ENCODE results near the gene NR1I3.

Gene NR1I3

DNA sequence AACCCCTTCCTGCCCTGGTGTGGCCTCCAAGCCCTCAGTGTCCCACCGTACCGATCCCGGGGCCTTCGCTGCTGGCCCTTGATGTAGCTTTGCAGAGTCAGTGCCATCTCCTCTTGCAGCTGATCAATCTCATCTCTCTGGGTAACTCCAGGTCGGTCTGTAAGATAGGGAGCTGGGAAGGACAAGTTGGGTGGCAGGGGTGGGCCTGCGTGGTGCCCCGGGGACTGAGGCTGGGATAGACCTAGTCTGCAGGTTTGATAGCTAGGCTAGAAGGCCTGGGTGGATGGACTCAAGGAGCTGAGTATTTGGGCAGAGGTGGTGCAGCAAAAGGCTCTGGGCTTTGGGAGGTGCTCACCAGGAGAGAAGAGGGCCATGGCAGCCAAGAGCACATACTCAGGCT is 7.2 kb downstream of the NR1I3 start:
- Histone ChIP-seq H2BK12ac (ENCODE audit: low read length) (no peak overlapping the region), H2BK15ac (ENCODE audit: low read length) (no peak overlapping the region), H3K27me3 (ENCODE audit: control insufficient read depth in 3 of 3, insufficient read depth in 3 of 3, low read depth in 1 of 3, low read length in 3 of 3) (no peaks in the 10 kb centered on the region), H3K14ac (ENCODE audit: low read length) (no peak overlapping the region), H3K4me1 (ENCODE audit: control insufficient read depth in 2 of 2, insufficient read depth in 1 of 2, low read depth in 1 of 2, low read length in 2 of 2) (peaks cover 6 to 8% of the 10 kb centered on the region in 2 donors), H2AFZ (ENCODE audit: low read length) (no peak overlapping the region), H2BK5ac (ENCODE audit: low read length) (no peak overlapping the region), H3K9me3 (replicated peaks in 1 of 2; ENCODE audit: control insufficient read depth in 2 of 2, insufficient read depth in 1 of 2, low read depth in 1 of 2, low read length in 2 of 2) (no peaks in the 10 kb centered on the region), H2BK120ac (ENCODE audit: low read depth, low read length) (no peak overlapping the region), H4K8ac (ENCODE audit: low read depth, low read length) (no peak overlapping the region), H3K27ac (replicated peaks; ENCODE audit: low read length) (no peak overlapping the region), H3K4me3 (ENCODE audit: low read length in 2 of 2) (no peak overlapping the region), H3K79me1 (ENCODE audit: low read depth, low read length) (no peaks in the 10 kb centered on the region), H3K23ac (ENCODE audit: low read depth, low read length, poor library complexity) (no peak overlapping the region), H3K9ac (ENCODE audit: low read depth, low read length, poor library complexity) (no peak overlapping the region), H4K91ac (ENCODE audit: low read depth, low read length, poor library complexity) (no peak overlapping the region), H3K36me3 (replicated peaks in 1 of 2; ENCODE audit: control insufficient read depth in 2 of 2, insufficient read depth in 2 of 2, low read length in 2 of 2) (peaks cover 5 to 22% of the 10 kb centered on the region in 2 donors), H3K18ac (ENCODE audit: low read length) (no peak overlapping the region), H2AK5ac (ENCODE audit: low read depth, low read length) (no peak overlapping the region), H3K4me2 (ENCODE audit: insufficient read depth, low read length, poor library complexity, severe bottlenecking) (no peak overlapping the region), H3K4ac (ENCODE audit: low read length) (no peak overlapping the region)
- DNase-seq (ENCODE audit: low spot score), result no peak
- no CpG with 5 or more reads among the region's 7 CpGs for WGBS, 2 donors (ENCODE audit: extremely low coverage in 2 of 2, insufficient read length in 2 of 2, insufficient replicate concordance in 1 of 2)

DNA sequence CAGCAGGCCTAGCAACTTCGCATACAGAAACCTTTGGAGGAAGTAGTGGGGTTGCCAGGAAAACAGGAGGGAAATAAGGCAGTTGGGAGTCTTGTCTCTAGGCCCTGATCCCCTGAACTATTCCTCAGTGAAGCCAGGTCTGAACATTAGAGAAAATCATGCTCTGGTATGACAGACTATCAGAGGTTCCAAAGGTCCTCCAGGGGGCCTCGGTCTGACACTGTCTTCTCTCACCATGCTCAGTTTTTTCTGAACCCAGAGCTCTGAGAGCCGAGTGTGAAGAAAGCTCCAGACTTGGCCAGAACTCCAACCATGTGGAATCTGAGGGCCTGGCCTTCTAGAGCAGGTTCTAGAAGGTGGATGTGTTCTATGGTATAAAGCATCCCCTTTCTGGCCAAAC is 8.1 kb downstream of the NR1I3 start:
- Histone ChIP-seq H3K14ac (ENCODE audit: low read length) (no peak overlapping the region), H3K79me1 (ENCODE audit: low read depth, low read length) (no peaks in the 10 kb centered on the region), H3K4me3 (ENCODE audit: low read length in 2 of 2) (no peak overlapping the region), H3K27me3 (ENCODE audit: control insufficient read depth in 3 of 3, insufficient read depth in 3 of 3, low read depth in 1 of 3, low read length in 3 of 3) (no peaks in the 10 kb centered on the region), H2AK5ac (ENCODE audit: low read depth, low read length) (no peak overlapping the region), H3K36me3 (replicated peaks in 1 of 2; ENCODE audit: control insufficient read depth in 2 of 2, insufficient read depth in 2 of 2, low read length in 2 of 2) (peaks cover 5 to 22% of the 10 kb centered on the region in 2 donors), H2BK5ac (ENCODE audit: low read length) (no peak overlapping the region), H3K4me2 (ENCODE audit: insufficient read depth, low read length, poor library complexity, severe bottlenecking) (no peak overlapping the region), H2AFZ (ENCODE audit: low read length) (no peak overlapping the region), H3K23ac (ENCODE audit: low read depth, low read length, poor library complexity) (no peak overlapping the region), H4K8ac (ENCODE audit: low read depth, low read length) (no peak overlapping the region), H3K4ac (ENCODE audit: low read length) (no peak overlapping the region), H3K4me1 (ENCODE audit: control insufficient read depth in 2 of 2, insufficient read depth in 1 of 2, low read depth in 1 of 2, low read length in 2 of 2) (peaks cover 6 to 11% of the 10 kb centered on the region in 2 donors), H2BK120ac (ENCODE audit: low read depth, low read length) (no peak overlapping the region), H3K9me3 (replicated peaks in 1 of 2; ENCODE audit: control insufficient read depth in 2 of 2, insufficient read depth in 1 of 2, low read depth in 1 of 2, low read length in 2 of 2) (no peaks in the 10 kb centered on the region), H2BK12ac (ENCODE audit: low read length) (no peak overlapping the region), H3K18ac (ENCODE audit: low read length) (no peak overlapping the region), H3K9ac (ENCODE audit: low read depth, low read length, poor library complexity) (no peak overlapping the region), H3K27ac (replicated peaks; ENCODE audit: low read length) (no peak overlapping the region), H2BK15ac (ENCODE audit: low read length) (no peak overlapping the region), H4K91ac (ENCODE audit: low read depth, low read length, poor library complexity) (no peak overlapping the region)
- no CpG with 5 or more reads among the region's 3 CpGs for WGBS, 2 donors (ENCODE audit: extremely low coverage in 2 of 2, insufficient read length in 2 of 2, insufficient replicate concordance in 1 of 2)
- DNase-seq (ENCODE audit: low spot score), result no peak

DNA sequence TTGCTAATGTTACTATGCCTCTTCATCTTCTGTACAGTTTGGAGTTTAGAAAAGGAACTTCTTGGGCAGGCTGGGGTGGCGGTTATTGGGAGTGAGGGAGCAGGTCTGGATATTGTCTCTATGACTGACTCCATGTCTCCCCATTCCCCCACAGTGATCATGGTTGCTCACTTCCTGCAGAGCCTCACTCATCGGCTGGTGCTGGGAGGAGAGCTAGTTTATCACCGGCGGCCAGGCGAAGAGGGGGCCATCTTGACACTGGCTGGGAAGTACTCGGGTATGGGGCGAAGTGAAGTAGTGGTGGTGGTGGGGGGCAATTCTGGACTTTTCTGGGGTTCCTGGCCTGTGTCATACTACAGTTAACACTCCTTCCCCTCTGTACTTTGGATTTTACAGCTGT is 10.0 kb downstream of the NR1I3 start:
- peaks cover 5 to 22% of the 10 kb centered on the region in 2 donors for H3K36me3 ChIP-seq (replicated peaks in 1 of 2; ENCODE audit: control insufficient read depth in 2 of 2, insufficient read depth in 2 of 2, low read length in 2 of 2)
- H3K18ac ChIP-seq (ENCODE audit: low read length), result no peak overlapping the region
- no peak overlapping the region for H2BK15ac ChIP-seq (ENCODE audit: low read length)
- DNase-seq (ENCODE audit: low spot score), result no peak
- no peak overlapping the region for H2BK12ac ChIP-seq (ENCODE audit: low read length)
- H2BK120ac ChIP-seq (ENCODE audit: low read depth, low read length), result no peak overlapping the region
- H3K9ac ChIP-seq (ENCODE audit: low read depth, low read length, poor library complexity), result no peak overlapping the region
- H3K4me2 ChIP-seq (ENCODE audit: insufficient read depth, low read length, poor library complexity, severe bottlenecking), result no peak overlapping the region
- no peak overlapping the region for H2AK5ac ChIP-seq (ENCODE audit: low read depth, low read length)
- no peak overlapping the region for H2BK5ac ChIP-seq (ENCODE audit: low read length)
- H3K14ac ChIP-seq (ENCODE audit: low read length), result no peak overlapping the region
- no peak overlapping the region for H3K4ac ChIP-seq (ENCODE audit: low read length)
- H4K91ac ChIP-seq (ENCODE audit: low read depth, low read length, poor library complexity), result no peak overlapping the region
- no peak overlapping the region for H4K8ac ChIP-seq (ENCODE audit: low read depth, low read length)
- no peaks in the 10 kb centered on the region for H3K9me3 ChIP-seq (replicated peaks in 1 of 2; ENCODE audit: control insufficient read depth in 2 of 2, insufficient read depth in 1 of 2, low read depth in 1 of 2, low read length in 2 of 2)
- WGBS, 2 donors (ENCODE audit: extremely low coverage in 2 of 2, insufficient read length in 2 of 2, insufficient replicate concordance in 1 of 2), result no CpG with 5 or more reads among the region's 7 CpGs
- H2AFZ ChIP-seq (ENCODE audit: low read length), result no peak overlapping the region
- no peaks in the 10 kb centered on the region for H3K27me3 ChIP-seq (ENCODE audit: control insufficient read depth in 3 of 3, insufficient read depth in 3 of 3, low read depth in 1 of 3, low read length in 3 of 3)
- H3K79me1 ChIP-seq (ENCODE audit: low read depth, low read length), result no peaks in the 10 kb centered on the region
- no peak overlapping the region for H3K27ac ChIP-seq (replicated peaks; ENCODE audit: low read length)
- no peak overlapping the region for H3K4me3 ChIP-seq (ENCODE audit: low read length in 2 of 2)
- peaks cover 6 to 11% of the 10 kb centered on the region in 2 donors for H3K4me1 ChIP-seq (ENCODE audit: control insufficient read depth in 2 of 2, insufficient read depth in 1 of 2, low read depth in 1 of 2, low read length in 2 of 2)
- H3K23ac ChIP-seq (ENCODE audit: low read depth, low read length, poor library complexity), result no peak overlapping the region

DNA sequence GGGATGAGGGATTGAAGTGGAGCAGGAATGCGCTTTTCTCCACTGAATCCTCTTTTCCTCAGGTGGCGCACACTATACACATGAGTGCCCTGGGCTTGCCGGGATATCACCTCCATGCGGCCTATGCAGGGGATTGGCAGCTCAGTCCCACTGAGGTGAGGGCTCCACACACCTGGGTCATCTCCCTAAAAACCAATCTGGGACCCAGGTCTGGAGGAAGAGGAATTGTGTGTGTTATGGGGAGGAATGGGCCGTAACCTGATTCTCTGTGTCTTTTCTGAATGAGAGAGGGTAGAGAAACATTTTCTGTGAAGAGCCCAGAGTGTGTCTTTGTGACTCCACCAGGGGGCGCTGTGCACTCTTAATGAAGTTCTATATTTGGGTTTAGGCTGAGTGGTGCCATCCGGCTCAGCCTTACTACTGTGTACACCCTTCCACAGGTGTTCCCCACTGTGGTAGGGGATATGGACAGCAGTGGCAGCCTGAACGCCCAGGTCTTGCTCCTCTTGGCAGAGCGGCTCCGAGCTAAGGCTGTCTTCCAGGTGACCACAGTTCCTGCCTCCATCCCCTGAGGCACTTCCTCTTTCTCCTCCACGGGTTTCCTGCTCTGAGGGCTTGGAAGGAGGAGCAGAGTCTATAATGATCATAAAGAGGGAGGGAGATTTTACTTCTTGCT is 10.7 kb downstream of the NR1I3 start:
- Histone ChIP-seq H3K14ac (ENCODE audit: low read length) (no peak overlapping the region), H3K4ac (ENCODE audit: low read length) (no peak overlapping the region), H3K79me1 (ENCODE audit: low read depth, low read length) (no peaks in the 10 kb centered on the region), H4K8ac (ENCODE audit: low read depth, low read length) (no peak overlapping the region), H3K36me3 (replicated peaks in 1 of 2; ENCODE audit: control insufficient read depth in 2 of 2, insufficient read depth in 2 of 2, low read length in 2 of 2) (peaks cover 5 to 22% of the 10 kb centered on the region in 2 donors), H2BK12ac (ENCODE audit: low read length) (no peak overlapping the region), H4K91ac (ENCODE audit: low read depth, low read length, poor library complexity) (no peak overlapping the region), H2AFZ (ENCODE audit: low read length) (peak overlapping the region; percentile 46), H3K27ac (replicated peaks; ENCODE audit: low read length) (no peak overlapping the region), H2AK5ac (ENCODE audit: low read depth, low read length) (no peak overlapping the region), H2BK15ac (ENCODE audit: low read length) (no peak overlapping the region), H3K4me2 (ENCODE audit: insufficient read depth, low read length, poor library complexity, severe bottlenecking) (no peak overlapping the region), H3K18ac (ENCODE audit: low read length) (no peak overlapping the region), H3K9ac (ENCODE audit: low read depth, low read length, poor library complexity) (peak overlapping the region; percentile 38), H3K4me3 (ENCODE audit: low read length in 2 of 2) (peak overlapping the region in 1 of 2 donors; percentile 72), H2BK5ac (ENCODE audit: low read length) (no peak overlapping the region), H3K27me3 (ENCODE audit: control insufficient read depth in 3 of 3, insufficient read depth in 3 of 3, low read depth in 1 of 3, low read length in 3 of 3) (peaks cover 0 to 1% (median 0%) of the 10 kb centered on the region in 3 experiments), H3K4me1 (ENCODE audit: control insufficient read depth in 2 of 2, insufficient read depth in 1 of 2, low read depth in 1 of 2, low read length in 2 of 2) (peaks cover 6 to 11% of the 10 kb centered on the region in 2 donors), H3K9me3 (replicated peaks in 1 of 2; ENCODE audit: control insufficient read depth in 2 of 2, insufficient read depth in 1 of 2, low read depth in 1 of 2, low read length in 2 of 2) (no peaks in the 10 kb centered on the region), H3K23ac (ENCODE audit: low read depth, low read length, poor library complexity) (no peak overlapping the region), H2BK120ac (ENCODE audit: low read depth, low read length) (no peak overlapping the region)
- WGBS, 2 donors (ENCODE audit: extremely low coverage in 2 of 2, insufficient read length in 2 of 2, insufficient replicate concordance in 1 of 2), result no CpG with 5 or more reads among the region's 11 CpGs
- peak; percentile 81 for DNase-seq (ENCODE audit: low spot score)
